ENCODE data around the gene KRTDAP. TPM values are rescaled to one million over a fixed set of nuclear protein-coding genes. Genes with fewer than 3 reads are reported as not detected.

The KRTDAP gene
- total and polyA plus RNA-seq, 2 donors from 2014 or later = not detected

DNA sequence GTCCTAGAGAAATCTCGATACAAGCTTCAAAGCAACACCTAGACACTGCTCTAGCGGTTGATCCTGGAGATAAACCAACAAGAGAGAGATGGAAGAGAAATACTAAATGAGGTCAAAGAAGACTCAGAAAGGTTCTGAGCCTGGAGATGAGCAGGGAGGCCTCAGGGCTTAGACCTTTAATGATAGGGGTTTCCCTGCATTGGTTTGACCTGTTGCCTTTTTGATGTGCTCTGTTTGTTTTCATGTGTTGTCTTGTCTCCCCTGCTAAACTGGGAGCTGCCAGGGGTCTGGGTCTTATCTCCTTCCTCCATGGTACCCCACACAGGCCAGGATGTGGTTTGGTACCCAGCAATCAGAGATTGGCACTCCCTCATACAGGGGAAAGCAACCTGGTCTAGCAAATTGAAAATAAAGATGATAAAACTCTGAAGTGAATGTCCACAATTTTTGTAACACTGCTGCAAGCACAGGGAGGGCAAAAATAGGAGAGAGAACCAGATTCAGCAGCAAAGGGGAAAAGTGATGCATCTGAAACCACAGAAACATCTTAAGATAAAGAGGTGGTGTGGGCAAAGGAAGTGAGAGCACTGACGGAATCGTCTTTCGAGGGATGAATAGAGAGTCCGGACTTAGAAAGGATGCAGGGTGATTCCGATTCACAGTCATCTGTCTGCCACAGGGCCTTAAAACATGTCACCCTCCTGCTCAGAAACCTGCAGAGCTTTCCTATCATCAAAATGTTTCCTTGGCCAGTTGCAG, 38.7 kb downstream of the KRTDAP start:
- no peaks in the 10 kb centered on the region for H3K9me3 ChIP-seq (ENCODE audit: control insufficient read depth in 2 of 3, insufficient read depth in 1 of 3, low read length in 3 of 3)
- H3K27ac ChIP-seq (ENCODE audit: low read depth in 2 of 2, low read length in 2 of 2) = no peak overlapping the region
- peaks cover 0 to 7% (median 0%) of the 10 kb centered on the region in 3 donors for H3K4me1 ChIP-seq (ENCODE audit: control insufficient read depth in 2 of 3, insufficient read depth in 2 of 3, low read depth in 1 of 3, low read length in 3 of 3)
- no peaks in the 10 kb centered on the region for H3K36me3 ChIP-seq (ENCODE audit: control insufficient read depth in 2 of 3, insufficient read depth in 3 of 3, low read length in 3 of 3)
- DNase-seq = no peak
- no peak overlapping the region for H3K9ac ChIP-seq (ENCODE audit: low read length in 3 of 3)
- TF ChIP-seq CTCF (IDR thresholded peaks at IDR 0.05; ENCODE audit: borderline replicate concordance, extremely low read depth, insufficient read depth) = no peak
- no peak for FAIRE-seq
- H3K4me3 ChIP-seq (ENCODE audit: low read length in 3 of 3) = no peak overlapping the region
- intact Hi-C loops (cut with DNase I) = no loop called here
- H3K27me3 ChIP-seq (ENCODE audit: control insufficient read depth, insufficient read depth, low read length) = no peaks in the 10 kb centered on the region

- Histone ChIP-seq H3K36me3 (ENCODE audit: control insufficient read depth in 2 of 3, insufficient read depth in 3 of 3, low read length in 3 of 3) (no peaks in the 10 kb centered on the region), H3K27me3 (ENCODE audit: control insufficient read depth, insufficient read depth, low read length) (no peaks in the 10 kb centered on the region), H3K9me3 (ENCODE audit: control insufficient read depth in 2 of 3, insufficient read depth in 1 of 3, low read length in 3 of 3) (no peaks in the 10 kb centered on the region), H3K4me1 (ENCODE audit: control insufficient read depth in 2 of 3, insufficient read depth in 2 of 3, low read depth in 1 of 3, low read length in 3 of 3) (peaks cover 0 to 7% (median 0%) of the 10 kb centered on the region in 3 donors), H3K4me3 (ENCODE audit: low read length in 3 of 3) (no peak overlapping the region), H3K27ac (ENCODE audit: low read depth in 2 of 2, low read length in 2 of 2) (no peak overlapping the region), H3K9ac (ENCODE audit: low read length in 3 of 3) (no peak overlapping the region)
- FAIRE-seq (no peak), DNase-seq (no peak)
- TF ChIP-seq CTCF (IDR thresholded peaks at IDR 0.05; ENCODE audit: borderline replicate concordance, extremely low read depth, insufficient read depth) = no peak
- intact Hi-C loops (cut with DNase I) = no loop called here
These were observed 40.8 kb downstream of the KRTDAP start for GRCh38 chr19:35449359-35450043.

GRCh38 chr19:35447606-35448469, 42.4 kb downstream of the KRTDAP start, which contains the start of gene FFAR2:
FFAR2 (plus strand) TSS chr19:35448257; CDS start chr19:35449715, 1,458 bp downstream.
- Histone ChIP-seq H3K9ac (ENCODE audit: low read length in 3 of 3) (no peak within 1 kb of the TSS), H3K27me3 (ENCODE audit: control insufficient read depth, insufficient read depth, low read length) (no peaks in the 10 kb centered on the region), H3K9me3 (ENCODE audit: control insufficient read depth in 2 of 3, insufficient read depth in 1 of 3, low read length in 3 of 3) (no peaks in the 10 kb centered on the region), H3K27ac (ENCODE audit: low read depth in 2 of 2, low read length in 2 of 2) (no peak within 1 kb of the TSS), H3K4me3 (ENCODE audit: low read length in 3 of 3) (no peak within 1 kb of the TSS), H3K36me3 (ENCODE audit: control insufficient read depth in 2 of 3, insufficient read depth in 3 of 3, low read length in 3 of 3) (no peaks in the 10 kb centered on the region), H3K4me1 (ENCODE audit: control insufficient read depth in 2 of 3, insufficient read depth in 2 of 3, low read depth in 1 of 3, low read length in 3 of 3) (peaks cover 0 to 7% (median 0%) of the 10 kb centered on the region in 3 donors)
- DNase-seq (no peak), FAIRE-seq (no peak)
- no peak for TF ChIP-seq CTCF (IDR thresholded peaks at IDR 0.05; ENCODE audit: borderline replicate concordance, extremely low read depth, insufficient read depth)
- intact Hi-C loops (cut with DNase I) = no loop called here
